Neural cell (in vitro differentiated cells): Measurements from ENCODE around the gene LMO2.

Source experiments
- CTCF ChIP-seq: fragments of 450-650 bp; IDR thresholded peaks from 2 replicates; pipeline ENCODE4 v1.5.1; 2014; ENCODE audit warnings: antibody characterized with exemption, mild to moderate bottlenecking, moderate library complexity; ENCODE audit not compliant: poor library complexity, severe bottlenecking
- EZH2 ChIP-seq: fragments of 200-600, 300-800 bp; shearing (Covaris generic), sonication (generic); IDR thresholded peaks from 2 replicates; pipeline ENCODE4 v1.6.1; 2014; ENCODE audit warnings: antibody characterized with exemption, low read length, borderline replicate concordance, mild to moderate bottlenecking; ENCODE audit not compliant: insufficient read depth, poor library complexity, severe bottlenecking
- TAF1 ChIP-seq: IDR thresholded peaks from 2 replicates; pipeline ENCODE4 v1.6.1; 2012; ENCODE audit warnings: low read depth

- peak; percentile 18 for TF ChIP-seq CTCF
- TF ChIP-seq TAF1, result no peak
- no peak for TF ChIP-seq EZH2
Observed at GRCh38 chr11:33835143-33835878, 56.6 kb downstream of the LMO2 start.
